ENCODE data around the gene KRT80. TPM values are rescaled to one million over a fixed set of nuclear protein-coding genes. Genes with fewer than 3 reads are reported as not detected.
A peak's percentile ranks its signal among the peaks of the same experiment; 100 is the strongest.

The KRT80 gene
- total RNA-seq, 4 donors from 2014 or later = 1.1 TPM; not detected in 3

DNA sequence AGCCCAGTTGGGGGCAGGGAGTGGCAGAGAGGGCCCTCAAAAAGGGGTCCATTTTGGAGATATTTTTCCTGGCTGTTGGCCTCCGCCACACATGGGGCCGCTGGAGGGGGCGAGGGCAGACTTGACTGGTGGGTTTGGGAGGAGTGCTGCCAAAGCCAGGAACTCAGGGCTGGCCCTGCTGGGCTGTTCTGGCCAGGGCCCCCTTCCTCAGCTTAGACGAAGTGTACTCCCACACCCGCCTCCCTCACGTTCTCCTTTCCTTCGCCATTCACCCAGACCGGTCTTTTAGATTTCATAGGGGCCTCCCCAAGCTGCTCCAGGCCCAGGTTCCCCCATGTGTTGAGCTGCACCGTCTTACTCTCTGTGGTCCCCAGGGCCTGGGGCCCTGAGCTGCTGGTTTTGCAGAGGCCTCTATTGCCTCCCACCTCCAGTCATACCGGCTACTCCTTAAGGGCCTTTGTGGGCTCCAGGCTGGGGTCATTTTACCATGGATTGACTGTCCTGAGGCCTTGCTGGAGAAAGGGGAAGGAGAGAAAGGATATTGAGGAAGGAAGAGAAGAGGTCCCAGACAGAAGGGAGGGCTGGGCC, 42.5 kb upstream of the KRT80 start:
- peaks cover 0 to 3% of the 10 kb centered on the region in 2 donors for H3K27me3 ChIP-seq

DNA sequence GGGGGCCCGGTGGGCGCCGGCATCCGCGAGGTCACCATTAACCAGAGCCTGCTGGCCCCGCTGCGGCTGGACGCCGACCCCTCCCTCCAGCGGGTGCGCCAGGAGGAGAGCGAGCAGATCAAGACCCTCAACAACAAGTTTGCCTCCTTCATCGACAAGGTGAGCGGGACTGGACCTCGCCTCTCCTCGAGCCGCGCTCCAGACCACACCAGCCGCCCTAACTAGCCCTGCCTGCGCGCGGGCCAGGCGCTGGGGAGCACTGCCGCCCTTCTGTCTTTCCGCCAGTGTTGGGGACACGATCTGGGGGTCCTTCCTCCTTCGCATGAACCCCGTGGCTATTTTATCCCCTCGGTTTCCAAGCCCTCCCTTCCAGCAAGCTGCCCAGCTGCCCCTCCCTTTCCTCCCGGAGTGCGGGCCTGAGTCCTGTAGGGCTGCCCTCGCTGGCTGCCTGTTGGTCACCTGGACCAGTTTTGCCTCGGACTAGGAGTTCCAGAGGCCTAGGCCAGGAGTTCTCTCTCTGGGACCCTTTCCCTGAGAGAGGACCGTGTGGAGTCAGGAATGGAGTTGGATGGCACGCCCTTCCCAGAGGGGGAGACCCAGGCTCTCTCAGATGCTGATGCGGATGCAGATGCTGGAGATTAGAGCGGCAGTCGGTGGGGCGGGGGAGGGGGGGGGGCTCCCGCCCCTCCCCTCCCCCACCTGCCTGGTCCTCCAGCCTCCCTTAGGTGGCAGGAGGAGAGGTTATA, 41.8 kb upstream of the KRT80 start:
- H3K27ac ChIP-seq = no peak overlapping the region
- H3K27me3 ChIP-seq = peaks cover 0 to 3% of the 10 kb centered on the region in 2 donors
- TF ChIP-seq POLR2A (IDR thresholded peaks at IDR 0.05) = peak in 1 of 2 donors; percentile 0
- TF ChIP-seq, protein P1, sequence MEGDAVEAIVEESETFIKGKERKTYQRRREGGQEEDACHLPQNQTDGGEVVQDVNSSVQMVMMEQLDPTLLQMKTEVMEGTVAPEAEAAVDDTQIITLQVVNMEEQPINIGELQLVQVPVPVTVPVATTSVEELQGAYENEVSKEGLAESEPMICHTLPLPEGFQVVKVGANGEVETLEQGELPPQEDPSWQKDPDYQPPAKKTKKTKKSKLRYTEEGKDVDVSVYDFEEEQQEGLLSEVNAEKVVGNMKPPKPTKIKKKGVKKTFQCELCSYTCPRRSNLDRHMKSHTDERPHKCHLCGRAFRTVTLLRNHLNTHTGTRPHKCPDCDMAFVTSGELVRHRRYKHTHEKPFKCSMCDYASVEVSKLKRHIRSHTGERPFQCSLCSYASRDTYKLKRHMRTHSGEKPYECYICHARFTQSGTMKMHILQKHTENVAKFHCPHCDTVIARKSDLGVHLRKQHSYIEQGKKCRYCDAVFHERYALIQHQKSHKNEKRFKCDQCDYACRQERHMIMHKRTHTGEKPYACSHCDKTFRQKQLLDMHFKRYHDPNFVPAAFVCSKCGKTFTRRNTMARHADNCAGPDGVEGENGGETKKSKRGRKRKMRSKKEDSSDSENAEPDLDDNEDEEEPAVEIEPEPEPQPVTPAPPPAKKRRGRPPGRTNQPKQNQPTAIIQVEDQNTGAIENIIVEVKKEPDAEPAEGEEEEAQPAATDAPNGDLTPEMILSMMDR (IDR thresholded peaks at IDR 0.05) = no peak
- no peaks in the 10 kb centered on the region for H3K9me3 ChIP-seq
- DNase-seq = no peak
- no peaks in the 10 kb centered on the region for H3K36me3 ChIP-seq
- H3K4me1 ChIP-seq = no peaks in the 10 kb centered on the region
- no peak overlapping the region for H3K4me3 ChIP-seq
- intact Hi-C loops (cut with DNase I; ENCODE audit: low total_unique reads) = no loop called here

More for the DNA sequence above, 42.5 kb upstream of the KRT80 start:
- H3K4me3 ChIP-seq = no peak overlapping the region
- intact Hi-C loops (cut with DNase I; ENCODE audit: low total_unique reads) = no loop called here
- no peak overlapping the region for H3K27ac ChIP-seq
- no peaks in the 10 kb centered on the region for H3K4me1 ChIP-seq
- no peak for DNase-seq
- TF ChIP-seq, protein P1 (IDR thresholded peaks at IDR 0.05) = no peak
- TF ChIP-seq POLR2A (IDR thresholded peaks at IDR 0.05) = no peak
- H3K36me3 ChIP-seq = no peaks in the 10 kb centered on the region
- H3K9me3 ChIP-seq = no peaks in the 10 kb centered on the region

DNA sequence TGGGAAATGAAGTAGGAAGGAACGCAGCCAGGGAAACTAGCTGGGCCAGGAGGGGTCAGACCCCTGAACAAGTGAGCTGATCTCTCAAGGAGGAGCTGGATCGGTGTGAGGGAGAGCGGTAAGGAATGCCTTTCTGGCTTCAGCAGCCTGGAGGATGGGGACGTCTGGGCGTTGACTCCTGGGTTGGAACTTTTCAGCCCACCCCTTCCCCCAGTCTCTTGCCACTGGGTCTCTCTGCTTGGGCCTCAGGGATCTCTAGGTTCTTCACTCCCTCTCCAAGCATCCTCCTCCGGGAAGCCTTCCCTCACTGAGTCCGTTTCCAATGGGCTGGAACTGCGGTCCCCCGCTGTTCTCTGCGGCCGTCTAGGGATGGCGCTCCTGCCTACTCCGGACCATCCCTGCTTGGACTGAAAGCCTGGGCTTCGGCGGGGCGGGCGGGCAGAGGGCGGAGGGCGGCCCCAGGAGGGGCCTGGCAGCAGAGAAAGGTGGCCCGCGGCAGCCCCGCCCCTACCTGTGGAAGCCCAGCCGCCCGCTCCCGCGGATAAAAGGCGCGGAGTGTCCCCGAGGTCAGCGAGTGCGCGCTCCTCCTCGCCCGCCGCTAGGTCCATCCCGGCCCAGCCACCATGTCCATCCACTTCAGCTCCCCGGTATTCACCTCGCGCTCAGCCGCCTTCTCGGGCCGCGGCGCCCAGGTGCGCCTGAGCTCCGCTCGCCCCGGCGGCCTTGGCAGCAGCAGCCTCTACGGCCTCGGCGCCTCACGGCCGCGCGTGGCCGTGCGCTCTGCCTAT, 41.1 kb upstream of the KRT80 start, which contains the start of gene KRT7:
Gene KRT7, plus strand, starts transcription at position 570 of the 788 bp plus-strand sequence. Its CDS starts 54 bp downstream, at position 624.
- Histone ChIP-seq H3K27me3 (peaks cover 0 to 3% of the 10 kb centered on the region in 2 donors), H3K4me3 (no peak within 1 kb of the TSS), H3K4me1 (no peaks in the 10 kb centered on the region), H3K27ac (no peak within 1 kb of the TSS), H3K9me3 (no peaks in the 10 kb centered on the region), H3K36me3 (no peaks in the 10 kb centered on the region)
- intact Hi-C loops (cut with DNase I; ENCODE audit: low total_unique reads) = no loop called here
- no peak for DNase-seq
- TF ChIP-seq POLR2A (IDR thresholded peaks at IDR 0.05) = peak in 1 of 2 donors; percentile 10
- TF ChIP-seq, protein P1 (IDR thresholded peaks at IDR 0.05) = no peak

DNA sequence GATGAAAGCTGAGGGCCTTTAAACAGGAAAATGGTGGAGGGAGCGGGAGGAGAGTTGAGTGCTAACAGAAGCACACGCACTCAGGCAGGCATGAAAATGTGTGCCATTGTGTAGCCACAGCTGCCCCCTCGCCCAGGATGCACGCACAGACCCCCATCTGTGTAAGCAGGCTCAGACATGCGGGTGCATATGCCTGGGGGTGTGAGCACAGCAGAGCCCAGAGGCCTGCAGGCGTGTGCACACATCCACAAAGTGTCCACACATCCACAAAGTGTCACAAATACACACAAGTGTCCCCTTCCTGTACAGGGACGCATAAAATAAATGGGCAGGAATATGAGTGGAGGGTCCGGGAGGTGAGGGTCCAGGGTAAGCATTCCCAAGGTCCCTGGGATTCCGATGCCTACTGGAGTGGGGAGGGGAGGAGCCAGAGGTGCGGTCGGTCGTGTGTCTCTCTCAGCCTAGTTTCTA, 40.4 kb upstream of the KRT80 start:
- no peak for DNase-seq
- Histone ChIP-seq H3K27ac (no peak overlapping the region), H3K9me3 (no peaks in the 10 kb centered on the region), H3K27me3 (peaks cover 0 to 3% of the 10 kb centered on the region in 2 donors), H3K4me1 (no peaks in the 10 kb centered on the region), H3K36me3 (no peaks in the 10 kb centered on the region), H3K4me3 (no peak overlapping the region)
- TF ChIP-seq, protein P1 (IDR thresholded peaks at IDR 0.05) = no peak
- no peak for TF ChIP-seq POLR2A (IDR thresholded peaks at IDR 0.05)
- intact Hi-C loops (cut with DNase I; ENCODE audit: low total_unique reads) = no loop called here

Data from uterus (tissue), 4 donors.